Ovary (tissue), 9 donors: ENCODE results near the gene GHRH. TPM values are rescaled to one million over a fixed set of nuclear protein-coding genes. Genes with fewer than 3 reads are reported as not detected.
A peak's percentile ranks its signal among the peaks of the same experiment; 100 is the strongest.

Experiments
- DNase-seq, 5 donors: peaks; one replicate each; pipeline ENCODE4 v3.0.0-alpha.2; 2019 to 2020
- H3K27ac ChIP-seq, 2 donors: fragments of 200-600 bp; one replicate each; pipeline versions ENCODE4 v1.5.1 to v1.8.0; 2019 to 2022
- H3K27me3 ChIP-seq: fragments of 200-600 bp; one replicate; pipeline ENCODE4 v1.8.0; 2022
- H3K36me3 ChIP-seq: fragments of 200-600 bp; sonication (generic); one replicate; pipeline ENCODE4 v1.5.1; 2019
- H3K4me1 ChIP-seq: one replicate; pipeline ENCODE4 v1.8.1; 2013; ENCODE audit warnings: mild to moderate bottlenecking, moderate library complexity; ENCODE audit not compliant: insufficient read depth
- H3K4me3 ChIP-seq: fragments of 200-600 bp; sonication (generic); one replicate; pipeline ENCODE4 v1.5.1; 2017
- H3K9me3 ChIP-seq, 2 donors: fragments of 200-600 bp in 1 of 2; sonication (generic) in 1 of 2; one replicate each; pipeline versions ENCODE4 v1.5.1 to v1.8.1; 2013 to 2019; ENCODE audit warnings: mild to moderate bottlenecking in 1 of 2, moderate library complexity in 1 of 2
- EP300 ChIP-seq: sonication (generic); formaldehyde crosslinking; IDR thresholded peaks from one replicate; pipeline ENCODE4 v1.6.1; 2017; ENCODE audit warnings: antibody characterized with exemption
- POLR2A ChIP-seq: fragments of 450-650 bp; IDR thresholded peaks from one replicate; pipeline ENCODE4 v1.6.1; 2017; ENCODE audit warnings: antibody characterized with exemption, mild to moderate bottlenecking, moderate library complexity
- WGBS, 3 donors: extraction: QIAGEN DNeasy Blood & Tissue Kit in 1 of 3; methylation state at CpG; one replicate each; pipeline versions ENCODE4 v1.1.5 to v1.1.7; 2013 to 2017; 5-methylcytosine and 5-hydroxymethylcytosine counted together
- intact Hi-C, 4 donors: fragments of 100-400 bp; cut with DNase I; formaldehyde crosslinking; loops; one replicate each; pipeline versions ENCODE4 v1.11.0 to v1.15.1; 2022 to 2023
- polyA plus RNA-seq, 2 donors: library from polyadenylated mRNA; stranded (reverse); fragments of 200-250 nt in 1 of 2; fragments of 350-450 nt in 1 of 2; fragmentation: Illumina TruSeq in 1 of 2; extraction: RNeasy Lipid Tissue Mini Kit (QIAGEN cat#74804) in 1 of 2; gene quantifications; one replicate each; pipeline ENCODE4 v1.2.3, GENCODE V29; 2013 to 2014
- total RNA-seq, 7 donors: library from RNA; depleted of rRNA in 2 of 7; stranded (reverse); fragments of >200 nt in 2 of 7; fragmentation: NEBNext Ultra II Directional in 3 of 7; extraction: Animal tissue kit (Norgen Biotek cat#: 25700) in 3 of 7; gene quantifications; one replicate each; pipeline versions ENCODE4 v1.1.0 to v1.2.4, GENCODE V29; 2016 to 2023
- TF ChIP-seq, protein P1 (sequence below), 3 donors: fragments of 450-650 bp in 2 of 3; fragments of 200-600 bp in 1 of 3; IDR thresholded peaks; one replicate each; pipeline versions ENCODE4 v1.5.1 to v1.8.0; 2016 to 2022; ENCODE audit warnings: antibody characterized with exemption in 3 of 3, mild to moderate bottlenecking in 1 of 3
- donor health status: DM: no; HTN: no; CAD: no; lungs with moderate emphysema.
- donor health status: DM: no; HTN: no; CAD: no.
- donor health status: Bipolar disorder and iron deficiency.
- donor health status: DM: yes; HTN: yes; CAD: no.
- donor health status: DM: no; HTN: no; CAD: no.
- donor health status: DM: yes; HTN: yes; CAD: no.

Gene GHRH
- total and polyA plus RNA-seq, 9 donors = not detected

DNA sequence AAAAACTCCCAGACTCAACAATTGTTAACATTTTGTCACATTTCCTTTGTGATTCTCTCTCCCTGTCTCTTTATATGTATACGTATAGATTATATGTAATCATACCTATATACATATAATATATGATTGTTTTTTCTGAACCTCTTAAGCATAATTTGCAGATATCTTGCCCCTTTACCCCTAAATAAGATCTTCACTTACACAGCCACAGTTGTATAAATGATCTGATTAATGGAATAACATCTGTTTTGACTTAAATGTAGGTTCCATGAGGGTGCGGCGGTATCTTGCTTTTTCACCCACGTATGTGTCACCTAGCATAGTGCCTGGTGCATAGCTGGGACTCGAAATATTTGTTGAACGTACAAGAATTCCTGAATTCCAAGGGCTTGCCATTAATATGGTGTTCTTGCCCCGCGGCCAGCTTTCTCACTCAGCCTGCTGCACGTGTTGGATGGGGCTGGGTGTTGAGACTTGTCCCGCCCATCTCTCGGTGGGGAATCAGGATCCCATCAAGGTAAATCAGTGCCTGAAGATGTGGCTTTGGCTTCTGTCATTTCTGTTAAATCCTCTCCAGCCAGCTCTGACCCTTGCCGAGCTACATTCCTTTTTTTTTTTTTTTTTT, 17.5 kb upstream of the GHRH start:
- H3K27me3 ChIP-seq = no peaks in the 10 kb centered on the region
- H3K36me3 ChIP-seq = no peaks in the 10 kb centered on the region
- TF ChIP-seq, protein P1, sequence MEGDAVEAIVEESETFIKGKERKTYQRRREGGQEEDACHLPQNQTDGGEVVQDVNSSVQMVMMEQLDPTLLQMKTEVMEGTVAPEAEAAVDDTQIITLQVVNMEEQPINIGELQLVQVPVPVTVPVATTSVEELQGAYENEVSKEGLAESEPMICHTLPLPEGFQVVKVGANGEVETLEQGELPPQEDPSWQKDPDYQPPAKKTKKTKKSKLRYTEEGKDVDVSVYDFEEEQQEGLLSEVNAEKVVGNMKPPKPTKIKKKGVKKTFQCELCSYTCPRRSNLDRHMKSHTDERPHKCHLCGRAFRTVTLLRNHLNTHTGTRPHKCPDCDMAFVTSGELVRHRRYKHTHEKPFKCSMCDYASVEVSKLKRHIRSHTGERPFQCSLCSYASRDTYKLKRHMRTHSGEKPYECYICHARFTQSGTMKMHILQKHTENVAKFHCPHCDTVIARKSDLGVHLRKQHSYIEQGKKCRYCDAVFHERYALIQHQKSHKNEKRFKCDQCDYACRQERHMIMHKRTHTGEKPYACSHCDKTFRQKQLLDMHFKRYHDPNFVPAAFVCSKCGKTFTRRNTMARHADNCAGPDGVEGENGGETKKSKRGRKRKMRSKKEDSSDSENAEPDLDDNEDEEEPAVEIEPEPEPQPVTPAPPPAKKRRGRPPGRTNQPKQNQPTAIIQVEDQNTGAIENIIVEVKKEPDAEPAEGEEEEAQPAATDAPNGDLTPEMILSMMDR (IDR thresholded peaks at IDR 0.05) = no peak
- TF ChIP-seq EP300 = no peak
- TF ChIP-seq POLR2A = no peak
- 84 to 88% (median 84%) methylated on average over 12 of the region's 12 CpGs for WGBS, 3 donors
- H3K4me3 ChIP-seq = no peak overlapping the region
- H3K9me3 ChIP-seq = no peaks in the 10 kb centered on the region
- H3K4me1 ChIP-seq = peaks cover 5% of the 10 kb centered on the region
- DNase-seq = no peak
- intact Hi-C loops = no loop called here
- H3K27ac ChIP-seq = no peak overlapping the region

DNA sequence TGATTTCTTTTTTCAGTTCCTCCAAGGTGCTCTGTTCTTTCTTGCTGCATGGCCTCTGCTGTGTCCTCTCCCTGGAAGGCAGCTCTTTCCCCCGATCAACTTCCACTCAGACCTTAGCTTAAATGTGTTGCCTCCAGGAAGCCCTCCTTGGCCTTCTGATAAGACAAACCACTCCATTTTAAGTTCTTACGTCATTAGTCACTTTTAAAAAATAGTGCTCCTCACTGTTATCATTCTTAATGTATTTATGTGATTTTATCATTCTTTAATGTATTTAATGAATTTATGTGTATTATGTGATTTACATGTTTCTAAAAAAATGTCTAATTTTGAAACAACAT, 15.6 kb upstream of the GHRH start:
- H3K4me3 ChIP-seq = no peak overlapping the region
- 14 to 28% (median 24%) methylated on average over 2 of the region's 2 CpGs for WGBS, 3 donors

DNA sequence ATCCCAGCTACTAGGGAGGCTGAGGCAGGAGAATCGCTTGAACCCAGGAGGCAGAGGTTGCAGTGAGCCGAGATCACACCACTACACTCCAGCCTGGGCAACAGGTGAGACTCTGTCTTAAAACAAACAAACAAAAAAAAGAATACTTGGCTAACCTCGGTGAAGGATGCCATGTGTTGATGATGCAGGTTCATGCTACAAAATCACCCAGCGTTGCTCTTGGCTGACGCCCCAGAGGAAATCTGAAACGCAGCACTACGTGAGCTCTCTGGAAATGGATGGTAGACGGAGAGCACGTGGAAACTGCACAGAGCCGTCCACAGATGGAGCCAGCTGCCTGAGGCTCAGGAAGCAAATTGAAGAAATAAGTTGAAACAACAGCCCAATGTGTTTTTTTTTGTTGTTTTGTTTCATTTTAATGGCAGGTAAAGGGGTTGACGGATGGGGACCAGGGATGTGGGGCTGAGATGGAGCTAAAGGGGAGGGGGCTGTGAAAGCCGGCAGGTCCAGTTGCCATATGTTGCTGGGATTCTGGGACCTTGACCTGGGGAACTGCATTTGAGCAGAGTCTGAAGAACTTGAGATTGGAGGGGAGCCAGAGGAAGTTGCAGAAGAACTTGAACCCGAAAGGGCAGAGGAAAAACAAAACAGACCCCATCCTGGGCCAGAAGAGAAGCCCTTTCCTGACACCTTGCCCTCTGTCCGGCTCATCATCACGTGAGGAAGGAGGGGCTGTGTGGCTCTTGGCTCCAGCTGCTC, 15.1 kb upstream of the GHRH start:
- H3K4me3 ChIP-seq = no peak overlapping the region
- WGBS, 3 donors = 5 to 8% (median 6%) methylated on average over 15 of the region's 15 CpGs
- no peaks in the 10 kb centered on the region for H3K9me3 ChIP-seq
- H3K27me3 ChIP-seq = no peaks in the 10 kb centered on the region
- no peaks in the 10 kb centered on the region for H3K36me3 ChIP-seq
- H3K4me1 ChIP-seq = peaks cover 5% of the 10 kb centered on the region
- intact Hi-C loops = loop anchor here in 1 of 4 donors (2.0 kb wide), 1 partner anchor 108 kb away; no protein-coding TSS in a partner anchor
- peak overlapping the region; percentile 79 to 85 for H3K27ac ChIP-seq
- peak; percentile 84 to 87 (median 86) for DNase-seq
- TF ChIP-seq EP300 (no peak), POLR2A (peak; percentile 20)
- TF ChIP-seq, protein P1 (IDR thresholded peaks at IDR 0.05) = peak in 2 of 3 donors; percentile 17 to 41

More for the DNA sequence above, 15.6 kb upstream of the GHRH start:
- H3K4me1 ChIP-seq = peaks cover 5% of the 10 kb centered on the region
- no peaks in the 10 kb centered on the region for H3K36me3 ChIP-seq
- DNase-seq = no peak
- peak overlapping the region; percentile 79 to 85 for H3K27ac ChIP-seq
- intact Hi-C loops = loop anchor here in 1 of 4 donors (2.0 kb wide), 1 partner anchor 108 kb away; no protein-coding TSS in a partner anchor
- TF ChIP-seq, protein P1 (IDR thresholded peaks at IDR 0.05) = no peak
- TF ChIP-seq POLR2A (no peak), EP300 (no peak)
- H3K27me3 ChIP-seq = no peaks in the 10 kb centered on the region
- H3K9me3 ChIP-seq = no peaks in the 10 kb centered on the region

DNA sequence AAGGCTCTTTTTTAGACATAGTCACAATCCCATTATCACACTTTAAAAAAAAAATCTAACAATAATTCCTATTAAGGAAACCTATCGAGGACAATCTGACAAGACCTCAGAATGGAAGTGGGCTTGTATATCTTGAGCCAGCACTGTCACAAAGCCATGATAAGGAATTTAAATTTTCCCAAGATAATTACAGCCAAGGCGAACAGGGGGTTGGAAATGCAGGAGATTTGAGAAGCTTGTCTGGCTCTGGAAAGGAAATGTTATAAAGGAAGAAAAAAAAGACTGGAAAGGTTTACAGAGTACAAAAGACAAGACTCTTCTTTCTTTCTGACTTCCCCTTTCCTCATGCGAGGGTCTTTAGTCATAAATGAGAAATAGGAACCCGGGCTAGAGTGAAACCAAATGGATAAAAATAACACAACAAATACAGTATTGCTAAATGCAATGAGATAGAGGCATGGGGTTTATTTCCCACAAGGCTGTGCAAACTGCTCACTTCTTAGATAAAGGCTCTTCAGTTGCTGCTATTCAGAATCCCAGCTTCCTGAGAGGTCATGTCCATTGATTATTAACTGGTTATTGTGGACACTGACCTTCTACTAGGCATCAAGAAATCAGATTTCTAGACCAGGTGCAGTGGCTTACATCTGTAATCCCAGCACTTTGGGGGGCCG, 13.4 kb upstream of the GHRH start:
- 32 to 41% (median 35%) methylated on average over 5 of the region's 5 CpGs for WGBS, 3 donors

More for the DNA sequence above, 13.4 kb upstream of the GHRH start:
- Histone ChIP-seq H3K4me1 (peaks cover 5% of the 10 kb centered on the region), H3K27me3 (no peaks in the 10 kb centered on the region), H3K36me3 (no peaks in the 10 kb centered on the region), H3K4me3 (no peak overlapping the region), H3K9me3 (no peaks in the 10 kb centered on the region), H3K27ac (peak overlapping the region in 1 of 2 donors; percentile 79)
- intact Hi-C loops = loop anchor here in 3 of 4 donors (5.0 kb wide), 2 partner anchors 257 to 262 kb away; no protein-coding TSS in a partner anchor
- TF ChIP-seq POLR2A (no peak), EP300 (no peak)
- TF ChIP-seq, protein P1 (IDR thresholded peaks at IDR 0.05) = no peak
- DNase-seq = no peak
